Lung (tissue), 12 donors: Measurements from ENCODE around the gene CLSTN1. TPM values are rescaled to one million over a fixed set of nuclear protein-coding genes. Genes with fewer than 3 reads are reported as not detected.

Experiments
- ATAC-seq: fragments of 200-7000 bp; cut with Tn5 transposase; one replicate; pipeline ENCODE4 v1.9.1; 2020; ENCODE audit warnings: moderate number of reproducible peaks; ENCODE audit not compliant: insufficient read depth, low FRiP score
- DNase-seq, 3 donors: peaks; one replicate each; pipeline ENCODE4 v3.0.0-alpha.2; 2013 to 2017
- H3K27ac ChIP-seq, 2 donors: one replicate each; pipeline ENCODE4 v1.5.1; 2013; ENCODE audit warnings: mild to moderate bottlenecking in 2 of 2, moderate library complexity in 2 of 2, control low read depth in 1 of 2, inconsistent platforms in 1 of 2, low read depth in 1 of 2, low read length in 1 of 2
- H3K27me3 ChIP-seq, 3 donors: one replicate each; pipeline ENCODE4 v1.5.1; 2013; ENCODE audit warnings: low read length in 2 of 3; ENCODE audit not compliant: control insufficient read depth in 3 of 3, insufficient read depth in 3 of 3
- H3K36me3 ChIP-seq, 4 donors: one replicate each; pipeline ENCODE4 v1.5.1; 2013; ENCODE audit warnings: low read length in 4 of 4, mild to moderate bottlenecking in 1 of 4, moderate library complexity in 1 of 4; ENCODE audit not compliant: control insufficient read depth in 4 of 4, insufficient read depth in 4 of 4
- H3K4me1 ChIP-seq, 5 donors: one replicate each; pipeline ENCODE4 v1.5.1; 2013; ENCODE audit warnings: low read length in 5 of 5, mild to moderate bottlenecking in 2 of 5, moderate library complexity in 1 of 5; ENCODE audit not compliant: control insufficient read depth in 5 of 5, insufficient read depth in 5 of 5
- H3K4me3 ChIP-seq: one replicate; pipeline ENCODE4 v1.5.1; 2013; ENCODE audit warnings: mild to moderate bottlenecking, control low read depth, moderate library complexity
- H3K9ac ChIP-seq, 2 donors: one replicate each; pipeline ENCODE4 v1.5.1; 2013; ENCODE audit warnings: low read length in 2 of 2, control low read depth in 1 of 2; ENCODE audit not compliant: insufficient read depth in 1 of 2
- H3K9me3 ChIP-seq, 4 donors: one replicate each; pipeline ENCODE4 v1.5.1; 2013; ENCODE audit warnings: low read length in 3 of 4, mild to moderate bottlenecking in 1 of 4, moderate library complexity in 1 of 4; ENCODE audit not compliant: control insufficient read depth in 4 of 4, insufficient read depth in 3 of 4
- CTCF ChIP-seq: IDR thresholded peaks from 2 replicates; pipeline ENCODE4 v1.5.1; 2012; ENCODE audit warnings: mild to moderate bottlenecking; ENCODE audit errors: control extremely low read depth, extremely low read depth
- WGBS, 2 donors: extraction: QIAGEN DNeasy Blood & Tissue Kit; methylation state at CpG; one replicate each; pipeline ENCODE4 v1.1.7; 2013; 5-methylcytosine and 5-hydroxymethylcytosine counted together
- polyA plus RNA-seq, 2 donors: library from polyadenylated mRNA; stranded (reverse); fragments of 200-250 nt; gene quantifications; one replicate each; pipeline ENCODE4 v1.2.1, GENCODE V29; 2013
- total RNA-seq, 2 donors: library from RNA; depleted of rRNA in 1 of 2; stranded (reverse); fragments of >200 nt in 1 of 2; gene quantifications; one replicate each; pipeline ENCODE4 v1.2.1, GENCODE V29; 2014 to 2021
- donor health status: control.
- donor health status: control.
- donor health status: Bipolar disorder and iron deficiency.
- donor health status: healthy.
- donor health status: DM: yes; HTN: yes; CAD: no.

Gene CLSTN1
- total and polyA plus RNA-seq, 4 donors, result 37.1 to 88.0 (median 61.8) TPM

GRCh38 chr1:9723068-9723805 is 100.5 kb downstream of the CLSTN1 start:
- Histone ChIP-seq H3K27me3 (no peaks in the 10 kb centered on the region), H3K9me3 (peaks cover 0 to 9% (median 3%) of the 10 kb centered on the region in 4 donors), H3K4me1 (no peaks in the 10 kb centered on the region), H3K36me3 (peaks cover 0 to 39% (median 0%) of the 10 kb centered on the region in 4 donors), H3K4me3 (no peak overlapping the region), H3K27ac (no peak overlapping the region), H3K9ac (no peak overlapping the region)
- WGBS, 2 donors, result 97 to 98% methylated on average over 14 of the region's 14 CpGs
- TF ChIP-seq CTCF, result no peak
- ATAC-seq (no peak), DNase-seq (no peak)

- H3K27ac ChIP-seq, result no peak overlapping the region
- peaks cover 0 to 6% (median 0%) of the 10 kb centered on the region in 5 donors for H3K4me1 ChIP-seq
- WGBS, 2 donors, result 89 to 91% methylated on average over 10 of the region's 10 CpGs
- H3K27me3 ChIP-seq, result no peaks in the 10 kb centered on the region
- ATAC-seq (no peak), DNase-seq (no peak)
- H3K4me3 ChIP-seq, result no peak overlapping the region
- peaks cover 0 to 9% (median 3%) of the 10 kb centered on the region in 4 donors for H3K9me3 ChIP-seq
- peaks cover 0 to 36% (median 0%) of the 10 kb centered on the region in 4 donors for H3K36me3 ChIP-seq
- H3K9ac ChIP-seq, result no peak overlapping the region
- no peak for TF ChIP-seq CTCF
Observed at GRCh38 chr1:9722378-9722749, 101.4 kb downstream of the CLSTN1 start.

GRCh38 chr1:9721606-9722377 is 102.0 kb downstream of the CLSTN1 start:
- Histone ChIP-seq H3K4me3 (no peak overlapping the region), H3K36me3 (peaks cover 0 to 34% (median 0%) of the 10 kb centered on the region in 4 donors), H3K4me1 (peaks cover 0 to 8% (median 0%) of the 10 kb centered on the region in 5 donors), H3K9ac (no peak overlapping the region), H3K9me3 (peaks cover 0 to 9% (median 3%) of the 10 kb centered on the region in 4 donors), H3K27ac (no peak overlapping the region), H3K27me3 (no peaks in the 10 kb centered on the region)
- peak; percentile 8 for TF ChIP-seq CTCF
- DNase-seq (peak in 2 of 3 donors; percentile 32 to 50), ATAC-seq (no peak)
- 82 to 86% methylated on average over 29 of the region's 29 CpGs for WGBS, 2 donors
